Cardiac muscle cell (in vitro differentiated cells and primary cell): ENCODE measurements around the gene BBOF1. TPM values are rescaled to one million over a fixed set of nuclear protein-coding genes. Genes with fewer than 3 reads are reported as not detected.
"Not testable (repeated sequence)": the region's sequence is repeated elsewhere in the genome, so short reads cannot be mapped to it uniquely, and the experiment has no call there.

ENCODE experiments used
- DNase-seq, 2 donors: peaks; one replicate each; pipeline versions ENCODE4 v3.0.0 to v3.0.0-alpha.2; 2010 to 2017; ENCODE audit warnings: low read depth in 1 of 2, low spot score in 1 of 2
- H3K27ac ChIP-seq: fragments of 200-600 bp; sonication (generic); 2 replicates; pipeline ENCODE4 v1.5.1; 2016
- H3K27me3 ChIP-seq: fragments of 200-600 bp; sonication (generic); 2 replicates; pipeline ENCODE4 v1.6.0; 2016; ENCODE audit warnings: control low read depth
- H3K36me3 ChIP-seq: fragments of 200-600 bp; sonication (generic); 2 replicates; pipeline ENCODE4 v1.5.1; 2016; ENCODE audit warnings: control low read depth
- H3K4me1 ChIP-seq: fragments of 200-600 bp; sonication (generic); 2 replicates; pipeline ENCODE4 v1.8.1; 2017; ENCODE audit warnings: low read depth, mild to moderate bottlenecking, mixed run types
- H3K4me3 ChIP-seq: fragments of 200-600 bp; sonication (generic); 2 replicates; pipeline ENCODE4 v1.5.1; 2016; ENCODE audit warnings: mild to moderate bottlenecking
- H3K9me3 ChIP-seq: fragments of 200-600 bp; sonication (generic); 2 replicates; pipeline ENCODE4 v1.5.1; 2017; ENCODE audit warnings: low read depth, mild to moderate bottlenecking, control low read depth
- polyA plus RNA-seq: library from polyadenylated mRNA; unstranded; fragments of >200 nt; fragmentation: Nextera tagmentation; extraction: Ambion mirVana; gene quantifications from 2 replicates; pipeline ENCODE4 v1.2.1, GENCODE V29; 2016
- total RNA-seq: library from RNA; depleted of rRNA; stranded (reverse); fragments of >200 nt; gene quantifications from 2 replicates; pipeline ENCODE4 v1.2.3, GENCODE V29; 2016
- TF ChIP-seq, protein P1 (sequence below): IDR thresholded peaks from 2 replicates; pipeline ENCODE4 v1.5.1; 2012; ENCODE audit warnings: low read depth, mild to moderate bottlenecking, low read length

BBOF1 gene
- total and polyA plus RNA-seq, 2 experiments from 2014 or later, result 6.1 to 7.6 TPM

DNA sequence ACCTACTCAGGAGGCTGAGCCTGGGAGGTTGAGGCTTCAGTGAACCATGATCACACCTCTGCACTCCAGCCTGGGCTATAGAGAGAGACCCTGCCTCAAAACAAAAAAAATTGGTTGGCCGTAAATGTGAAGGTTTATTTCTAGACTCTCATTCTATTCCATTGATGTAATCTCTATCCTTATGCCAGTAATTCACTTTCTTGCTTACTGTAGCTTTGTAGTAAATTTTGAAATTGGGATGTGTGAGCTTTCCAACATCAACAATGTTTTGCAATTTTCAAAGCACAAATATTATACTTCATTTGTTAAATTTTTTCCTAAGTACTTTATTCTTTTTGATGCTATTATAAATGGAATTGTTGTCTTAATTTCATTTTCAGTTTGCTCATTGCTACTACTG, 90.2 kb downstream of the BBOF1 start:
- H3K4me3 ChIP-seq, result no peak overlapping the region
- TF ChIP-seq, protein P1, sequence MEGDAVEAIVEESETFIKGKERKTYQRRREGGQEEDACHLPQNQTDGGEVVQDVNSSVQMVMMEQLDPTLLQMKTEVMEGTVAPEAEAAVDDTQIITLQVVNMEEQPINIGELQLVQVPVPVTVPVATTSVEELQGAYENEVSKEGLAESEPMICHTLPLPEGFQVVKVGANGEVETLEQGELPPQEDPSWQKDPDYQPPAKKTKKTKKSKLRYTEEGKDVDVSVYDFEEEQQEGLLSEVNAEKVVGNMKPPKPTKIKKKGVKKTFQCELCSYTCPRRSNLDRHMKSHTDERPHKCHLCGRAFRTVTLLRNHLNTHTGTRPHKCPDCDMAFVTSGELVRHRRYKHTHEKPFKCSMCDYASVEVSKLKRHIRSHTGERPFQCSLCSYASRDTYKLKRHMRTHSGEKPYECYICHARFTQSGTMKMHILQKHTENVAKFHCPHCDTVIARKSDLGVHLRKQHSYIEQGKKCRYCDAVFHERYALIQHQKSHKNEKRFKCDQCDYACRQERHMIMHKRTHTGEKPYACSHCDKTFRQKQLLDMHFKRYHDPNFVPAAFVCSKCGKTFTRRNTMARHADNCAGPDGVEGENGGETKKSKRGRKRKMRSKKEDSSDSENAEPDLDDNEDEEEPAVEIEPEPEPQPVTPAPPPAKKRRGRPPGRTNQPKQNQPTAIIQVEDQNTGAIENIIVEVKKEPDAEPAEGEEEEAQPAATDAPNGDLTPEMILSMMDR, result no peak
- H3K4me1 ChIP-seq, result no peaks in the 10 kb centered on the region
- H3K27me3 ChIP-seq, result no peaks in the 10 kb centered on the region
- DNase-seq, result no peak
- H3K36me3 ChIP-seq, result no peaks in the 10 kb centered on the region
- no peaks in the 10 kb centered on the region for H3K9me3 ChIP-seq
- no peak overlapping the region for H3K27ac ChIP-seq

GRCh38 chr14:74111395-74112216, 92.5 kb downstream of the BBOF1 start:
- not testable (repeated sequence) for H3K4me3 ChIP-seq, H3K27ac ChIP-seq, H3K27me3 ChIP-seq, H3K4me1 ChIP-seq, H3K36me3 ChIP-seq, H3K9me3 ChIP-seq
- TF ChIP-seq, protein P1, result peak; percentile 56
- peak; percentile 70 to 77 for DNase-seq

Other genes with a start within 250 kb of the BBOF1 start
- 9.5 and 16.4 TPM in 2 replicates for gene PTGR2, start 167.5 kb upstream of the BBOF1 start, total RNA-seq
- gene PTGR2, start 167.5 kb upstream of the BBOF1 start, polyA plus RNA-seq, result 13.4 and 28.5 TPM in 2 replicates
- 29.9 and 32.1 TPM in 2 replicates for gene ZNF410, start 132.5 kb upstream of the BBOF1 start, total RNA-seq
- gene ZNF410, start 132.5 kb upstream of the BBOF1 start, polyA plus RNA-seq, result 32.9 and 39.0 TPM in 2 replicates
- 4.0 and 4.4 TPM in 2 replicates for gene FAM161B, start 69.3 kb upstream of the BBOF1 start, total RNA-seq
- 1.5 and 7.8 TPM in 2 replicates for gene FAM161B, start 69.3 kb upstream of the BBOF1 start, polyA plus RNA-seq
- gene COQ6, start 69.0 kb upstream of the BBOF1 start, total RNA-seq, result 25.4 and 63.3 TPM in 2 replicates
- 54.6 and 81.7 TPM in 2 replicates for gene COQ6, start 69.0 kb upstream of the BBOF1 start, polyA plus RNA-seq
- 6.2 and 7.4 TPM in 2 replicates for gene ENTPD5, start 61 bp upstream of the BBOF1 start, total RNA-seq
- gene ENTPD5, start 61 bp upstream of the BBOF1 start, polyA plus RNA-seq, result 8.6 and 12.3 TPM in 2 replicates
- gene ALDH6A1, start 65.1 kb downstream of the BBOF1 start, total RNA-seq, result 43.0 and 55.5 TPM in 2 replicates
- 53.7 and 95.8 TPM in 2 replicates for gene ALDH6A1, start 65.1 kb downstream of the BBOF1 start, polyA plus RNA-seq
- 7.0 and 8.1 TPM in 2 replicates for gene LIN52, start 65.6 kb downstream of the BBOF1 start, total RNA-seq
- 12.6 and 14.4 TPM in 2 replicates for gene LIN52, start 65.6 kb downstream of the BBOF1 start, polyA plus RNA-seq
- not detected in 2 replicates for gene VSX2, start 220.1 kb downstream of the BBOF1 start, total RNA-seq
- gene VSX2, start 220.1 kb downstream of the BBOF1 start, polyA plus RNA-seq, result not detected in 2 replicates